MV-4-11 (cell line): ENCODE measurements around the gene ZAR1L.

Experiments used
- DNase-seq: peaks from one replicate; lab custom pipeline; 2025; lab: John Stamatoyannopoulos, UW

Gene ZAR1L

GRCh38 chr13:32255724-32256109 lies 59.4 kb downstream of the ZAR1L start:
- DNase-seq = no peak

- no peak for DNase-seq
Observed at GRCh38 chr13:32254916-32255723, 60.0 kb downstream of the ZAR1L start.

- DNase-seq = no peak
Observed at GRCh38 chr13:32254416-32254815, 60.7 kb downstream of the ZAR1L start.

GRCh38 chr13:32253911-32254399 lies 61.2 kb downstream of the ZAR1L start:
- no peak for DNase-seq
